ENCODE results near the gene USP6NL. TPM values are rescaled to one million over a fixed set of nuclear protein-coding genes. Genes with fewer than 3 reads are reported as not detected.
A peak's percentile ranks its signal among the peaks of the same experiment; 100 is the strongest.

The USP6NL gene
- total RNA-seq, 1 experiment from 2014 or later: 63.9 TPM

DNA sequence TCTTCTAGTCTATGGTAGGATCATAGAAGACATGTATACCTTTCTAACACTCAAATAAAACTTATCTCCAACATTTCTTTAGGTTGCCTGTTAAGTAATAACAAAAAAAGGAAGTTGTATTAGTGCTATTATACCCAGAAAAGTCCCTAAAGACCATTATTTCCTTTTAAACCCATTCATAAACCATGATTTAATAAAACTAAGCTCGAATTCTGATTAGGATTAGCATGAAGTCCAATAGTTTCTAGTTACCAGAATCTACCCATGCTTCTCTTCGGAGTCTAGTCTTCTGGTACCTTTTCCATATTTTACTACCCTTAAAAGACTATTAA, 62.7 kb downstream of the USP6NL start:
- Histone ChIP-seq H3K27me3 (ENCODE audit: low read length) (no peaks in the 10 kb centered on the region), H3K79me2 (ENCODE audit: low read length) (peaks cover 98% of the 10 kb centered on the region), H4K20me1 (ENCODE audit: insufficient read depth, low read depth, low read length) (peaks cover 18% of the 10 kb centered on the region; the same call in 1 of the 2 replicates), H3K9me2 (replicated peaks; ENCODE audit: insufficient read depth, low read length) (no peaks in the 10 kb centered on the region), H3K9me3 (ENCODE audit: low read length) (no peaks in the 10 kb centered on the region), H3K36me3 (ENCODE audit: insufficient read depth, low read length) (peaks cover 9% of the 10 kb centered on the region; the same call in 1 of the 2 replicates), H2AFZ (ENCODE audit: low read length) (no peak overlapping the region), H3K4me1 (ENCODE audit: low read length) (peaks cover 71% of the 10 kb centered on the region), H3K9ac (ENCODE audit: low read length) (no peak overlapping the region), H3K4me2 (ENCODE audit: low read depth, low read length, poor library complexity, severe bottlenecking) (peak overlapping the region; percentile 55), H3K27ac (ENCODE audit: low read length) (peak overlapping the region; percentile 78), H3K4me3 (ENCODE audit: low read length) (no peak overlapping the region)
- DNase-seq: no peak

DNA sequence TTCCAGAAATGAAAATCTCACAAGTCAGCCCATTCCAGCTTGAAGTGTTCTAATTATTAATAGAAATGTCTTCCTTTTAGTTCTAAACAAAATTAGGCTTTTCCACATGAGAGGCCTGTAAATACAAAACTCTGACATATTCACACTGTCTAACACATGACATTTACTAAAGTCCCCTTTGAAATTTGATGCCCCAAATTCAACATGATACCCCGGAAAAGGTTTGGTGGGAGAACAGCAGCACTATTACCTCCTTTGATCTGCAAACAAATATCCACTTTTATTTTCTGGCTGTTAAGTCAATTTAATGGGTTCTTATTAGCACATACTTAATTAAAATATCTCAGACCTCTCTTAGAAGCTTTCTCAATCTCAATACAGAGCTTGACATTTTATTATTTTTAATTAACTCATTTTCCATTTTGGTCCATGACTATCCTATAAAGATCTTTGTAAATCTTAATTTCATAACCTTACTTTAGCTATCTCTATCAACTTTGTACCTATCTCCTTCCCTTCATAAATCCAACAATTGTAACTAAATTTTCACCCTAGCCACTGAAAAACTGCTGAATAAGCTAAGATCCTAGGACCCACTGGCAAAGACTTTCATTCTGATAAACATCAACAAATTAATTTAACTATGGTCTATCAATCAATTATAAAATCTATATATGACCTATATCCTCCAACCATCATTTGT, 63.2 kb downstream of the USP6NL start:
- Histone ChIP-seq H3K36me3 (ENCODE audit: insufficient read depth, low read length) (peaks cover 7% of the 10 kb centered on the region; the same call in 1 of the 2 replicates), H2AFZ (ENCODE audit: low read length) (no peak overlapping the region), H3K27ac (ENCODE audit: low read length) (peak overlapping the region; percentile 78), H3K79me2 (ENCODE audit: low read length) (peaks cover 93% of the 10 kb centered on the region), H3K4me2 (ENCODE audit: low read depth, low read length, poor library complexity, severe bottlenecking) (peak overlapping the region; percentile 55), H3K27me3 (ENCODE audit: low read length) (no peaks in the 10 kb centered on the region), H3K4me1 (ENCODE audit: low read length) (peaks cover 66% of the 10 kb centered on the region), H4K20me1 (ENCODE audit: insufficient read depth, low read depth, low read length) (peaks cover 18% of the 10 kb centered on the region; the same call in 1 of the 2 replicates), H3K4me3 (ENCODE audit: low read length) (no peak overlapping the region), H3K9me3 (ENCODE audit: low read length) (no peaks in the 10 kb centered on the region), H3K9ac (ENCODE audit: low read length) (no peak overlapping the region), H3K9me2 (replicated peaks; ENCODE audit: insufficient read depth, low read length) (no peaks in the 10 kb centered on the region)
- DNase-seq: no peak

- H3K36me3 ChIP-seq (ENCODE audit: insufficient read depth, low read length): peaks cover 4% of the 10 kb centered on the region; the same call in 1 of the 2 replicates
- no peak overlapping the region for H3K4me3 ChIP-seq (ENCODE audit: low read length)
- no peaks in the 10 kb centered on the region for H3K27me3 ChIP-seq (ENCODE audit: low read length)
- peaks cover 93% of the 10 kb centered on the region for H3K79me2 ChIP-seq (ENCODE audit: low read length)
- H3K9me2 ChIP-seq (replicated peaks; ENCODE audit: insufficient read depth, low read length): no peaks in the 10 kb centered on the region
- peaks cover 18% of the 10 kb centered on the region; the same call in 1 of the 2 replicates for H4K20me1 ChIP-seq (ENCODE audit: insufficient read depth, low read depth, low read length)
- no peak overlapping the region for H2AFZ ChIP-seq (ENCODE audit: low read length)
- H3K4me2 ChIP-seq (ENCODE audit: low read depth, low read length, poor library complexity, severe bottlenecking): no peak overlapping the region
- H3K9me3 ChIP-seq (ENCODE audit: low read length): no peaks in the 10 kb centered on the region
- no peak overlapping the region for H3K9ac ChIP-seq (ENCODE audit: low read length)
- peaks cover 66% of the 10 kb centered on the region for H3K4me1 ChIP-seq (ENCODE audit: low read length)
- no peak overlapping the region for H3K27ac ChIP-seq (ENCODE audit: low read length)
- no peak for DNase-seq
These were observed 64.9 kb downstream of the USP6NL start for GRCh38 chr10:11546581-11546980.

- H3K27ac ChIP-seq (ENCODE audit: low read length): peak overlapping the region; percentile 50
- peaks cover 10% of the 10 kb centered on the region; the same call in 1 of the 2 replicates for H4K20me1 ChIP-seq (ENCODE audit: insufficient read depth, low read depth, low read length)
- H3K4me2 ChIP-seq (ENCODE audit: low read depth, low read length, poor library complexity, severe bottlenecking): peak overlapping the region; percentile 10
- peaks cover 93% of the 10 kb centered on the region for H3K79me2 ChIP-seq (ENCODE audit: low read length)
- H3K27me3 ChIP-seq (ENCODE audit: low read length): no peaks in the 10 kb centered on the region
- H3K36me3 ChIP-seq (ENCODE audit: insufficient read depth, low read length): no peaks in the 10 kb centered on the region
- no peak for DNase-seq
- H3K9me3 ChIP-seq (ENCODE audit: low read length): no peaks in the 10 kb centered on the region
- H2AFZ ChIP-seq (ENCODE audit: low read length): no peak overlapping the region
- H3K9me2 ChIP-seq (replicated peaks; ENCODE audit: insufficient read depth, low read length): no peaks in the 10 kb centered on the region
- no peak overlapping the region for H3K9ac ChIP-seq (ENCODE audit: low read length)
- H3K4me1 ChIP-seq (ENCODE audit: low read length): peaks cover 76% of the 10 kb centered on the region
- H3K4me3 ChIP-seq (ENCODE audit: low read length): no peak overlapping the region
These were observed 70.2 kb downstream of the USP6NL start for GRCh38 chr10:11541296-11541695.

DNA sequence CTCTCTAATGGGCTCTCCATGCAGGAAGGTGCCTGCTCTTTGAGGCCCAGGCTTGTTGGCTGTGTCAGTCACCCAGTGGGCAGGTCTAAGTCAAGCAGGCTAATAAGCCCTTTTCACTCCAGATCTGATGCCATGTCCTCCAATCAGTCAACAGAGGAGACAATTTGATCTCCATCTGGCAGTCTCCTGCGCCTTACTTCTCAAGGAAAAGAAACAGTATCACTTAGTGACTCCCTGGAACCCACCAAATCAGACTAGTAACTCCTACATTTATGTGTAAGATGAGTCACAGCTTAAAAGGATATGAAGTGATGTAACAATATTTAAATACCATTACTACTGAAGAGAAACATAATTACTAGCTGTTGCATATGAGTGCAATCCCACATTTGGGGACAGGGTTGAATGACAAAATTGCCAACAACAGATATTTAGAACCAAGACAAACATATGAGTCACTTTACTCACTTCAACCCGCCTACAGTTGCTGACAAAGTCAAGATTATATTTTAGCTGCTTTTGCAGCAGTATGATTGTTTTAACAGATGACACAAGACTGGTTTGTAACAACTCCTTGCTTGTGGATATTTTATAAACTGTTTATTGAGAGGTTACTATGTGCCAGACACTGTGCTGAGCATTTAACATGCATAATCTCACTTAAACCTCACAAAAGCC, 72.1 kb downstream of the USP6NL start:
- peak overlapping the region; percentile 59 for H3K27ac ChIP-seq (ENCODE audit: low read length)
- no peak overlapping the region for H2AFZ ChIP-seq (ENCODE audit: low read length)
- no peak overlapping the region for H3K9ac ChIP-seq (ENCODE audit: low read length)
- peaks cover 91% of the 10 kb centered on the region for H3K4me1 ChIP-seq (ENCODE audit: low read length)
- H3K27me3 ChIP-seq (ENCODE audit: low read length): no peaks in the 10 kb centered on the region
- no peaks in the 10 kb centered on the region for H3K9me3 ChIP-seq (ENCODE audit: low read length)
- no peaks in the 10 kb centered on the region for H3K9me2 ChIP-seq (replicated peaks; ENCODE audit: insufficient read depth, low read length)
- H3K79me2 ChIP-seq (ENCODE audit: low read length): peaks cover 93% of the 10 kb centered on the region
- H3K4me2 ChIP-seq (ENCODE audit: low read depth, low read length, poor library complexity, severe bottlenecking): peak overlapping the region; percentile 9
- no peak for DNase-seq
- no peaks in the 10 kb centered on the region; the same call in 1 of the 2 replicates for H3K36me3 ChIP-seq (ENCODE audit: insufficient read depth, low read length)
- peaks cover 4% of the 10 kb centered on the region; the same call in 1 of the 2 replicates for H4K20me1 ChIP-seq (ENCODE audit: insufficient read depth, low read depth, low read length)
- no peak overlapping the region for H3K4me3 ChIP-seq (ENCODE audit: low read length)

- Histone ChIP-seq H3K79me2 (ENCODE audit: low read length) (peaks cover 93% of the 10 kb centered on the region), H3K9me3 (ENCODE audit: low read length) (no peaks in the 10 kb centered on the region), H3K4me3 (ENCODE audit: low read length) (no peak overlapping the region), H3K9me2 (replicated peaks; ENCODE audit: insufficient read depth, low read length) (no peaks in the 10 kb centered on the region), H3K27ac (ENCODE audit: low read length) (peak overlapping the region; percentile 59), H3K27me3 (ENCODE audit: low read length) (no peaks in the 10 kb centered on the region), H3K36me3 (ENCODE audit: insufficient read depth, low read length) (no peaks in the 10 kb centered on the region; the same call in 1 of the 2 replicates), H3K4me1 (ENCODE audit: low read length) (peaks cover 92% of the 10 kb centered on the region), H3K4me2 (ENCODE audit: low read depth, low read length, poor library complexity, severe bottlenecking) (peak overlapping the region; percentile 26), H3K9ac (ENCODE audit: low read length) (no peak overlapping the region), H4K20me1 (ENCODE audit: insufficient read depth, low read depth, low read length) (no peaks in the 10 kb centered on the region; the same call in 1 of the 2 replicates), H2AFZ (ENCODE audit: low read length) (no peak overlapping the region)
- DNase-seq: no peak
These were observed 72.6 kb downstream of the USP6NL start for GRCh38 chr10:11538834-11539190.

GRCh38 chr10:11536228-11536627, 75.2 kb downstream of the USP6NL start:
- Histone ChIP-seq H4K20me1 (ENCODE audit: insufficient read depth, low read depth, low read length) (no peaks in the 10 kb centered on the region; the same call in 1 of the 2 replicates), H3K9ac (ENCODE audit: low read length) (peak overlapping the region; percentile 58), H3K27ac (ENCODE audit: low read length) (peak overlapping the region; percentile 88), H3K9me3 (ENCODE audit: low read length) (no peaks in the 10 kb centered on the region), H3K9me2 (replicated peaks; ENCODE audit: insufficient read depth, low read length) (no peaks in the 10 kb centered on the region), H3K4me3 (ENCODE audit: low read length) (peak overlapping the region; percentile 50), H3K36me3 (ENCODE audit: insufficient read depth, low read length) (no peaks in the 10 kb centered on the region; the same call in 1 of the 2 replicates), H3K79me2 (ENCODE audit: low read length) (peaks cover 98% of the 10 kb centered on the region), H3K4me1 (ENCODE audit: low read length) (peaks cover 98% of the 10 kb centered on the region), H3K4me2 (ENCODE audit: low read depth, low read length, poor library complexity, severe bottlenecking) (peak overlapping the region; percentile 75), H2AFZ (ENCODE audit: low read length) (no peak overlapping the region), H3K27me3 (ENCODE audit: low read length) (no peaks in the 10 kb centered on the region)
- DNase-seq: no peak

GRCh38 chr10:11535346-11535959, 76.0 kb downstream of the USP6NL start:
- no peaks in the 10 kb centered on the region; the same call in 1 of the 2 replicates for H4K20me1 ChIP-seq (ENCODE audit: insufficient read depth, low read depth, low read length)
- H3K36me3 ChIP-seq (ENCODE audit: insufficient read depth, low read length): no peaks in the 10 kb centered on the region; the same call in 1 of the 2 replicates
- peak overlapping the region; percentile 50 for H3K4me3 ChIP-seq (ENCODE audit: low read length)
- peak overlapping the region; percentile 58 for H3K9ac ChIP-seq (ENCODE audit: low read length)
- H3K4me1 ChIP-seq (ENCODE audit: low read length): peaks cover 99% of the 10 kb centered on the region
- peak; percentile 85 for DNase-seq
- H2AFZ ChIP-seq (ENCODE audit: low read length): no peak overlapping the region
- no peaks in the 10 kb centered on the region for H3K9me2 ChIP-seq (replicated peaks; ENCODE audit: insufficient read depth, low read length)
- no peaks in the 10 kb centered on the region for H3K9me3 ChIP-seq (ENCODE audit: low read length)
- H3K27me3 ChIP-seq (ENCODE audit: low read length): no peaks in the 10 kb centered on the region
- H3K4me2 ChIP-seq (ENCODE audit: low read depth, low read length, poor library complexity, severe bottlenecking): peak overlapping the region; percentile 75
- H3K79me2 ChIP-seq (ENCODE audit: low read length): peaks cover 99% of the 10 kb centered on the region
- H3K27ac ChIP-seq (ENCODE audit: low read length): peak overlapping the region; percentile 88

Data from Karpas-422 (cell line).